DND-41 (cell line): ENCODE results near the gene ID3.

Experiments
- EZH2 ChIP-seq: IDR thresholded peaks from 3 replicates; pipeline ENCODE4 v1.6.1; 2012; ENCODE audit warnings: borderline replicate concordance, low read depth, mild to moderate bottlenecking, moderate library complexity, low read length, inconsistent platforms; ENCODE audit not compliant: severe bottlenecking
- TF ChIP-seq, protein P1 (sequence below): IDR thresholded peaks from 2 replicates; pipeline ENCODE4 v1.5.1; 2012; ENCODE audit warnings: borderline replicate concordance, low read length, moderate library complexity, mild to moderate bottlenecking; ENCODE audit not compliant: poor library complexity, severe bottlenecking; ENCODE audit errors: extremely low read depth

- TF ChIP-seq, protein P1, sequence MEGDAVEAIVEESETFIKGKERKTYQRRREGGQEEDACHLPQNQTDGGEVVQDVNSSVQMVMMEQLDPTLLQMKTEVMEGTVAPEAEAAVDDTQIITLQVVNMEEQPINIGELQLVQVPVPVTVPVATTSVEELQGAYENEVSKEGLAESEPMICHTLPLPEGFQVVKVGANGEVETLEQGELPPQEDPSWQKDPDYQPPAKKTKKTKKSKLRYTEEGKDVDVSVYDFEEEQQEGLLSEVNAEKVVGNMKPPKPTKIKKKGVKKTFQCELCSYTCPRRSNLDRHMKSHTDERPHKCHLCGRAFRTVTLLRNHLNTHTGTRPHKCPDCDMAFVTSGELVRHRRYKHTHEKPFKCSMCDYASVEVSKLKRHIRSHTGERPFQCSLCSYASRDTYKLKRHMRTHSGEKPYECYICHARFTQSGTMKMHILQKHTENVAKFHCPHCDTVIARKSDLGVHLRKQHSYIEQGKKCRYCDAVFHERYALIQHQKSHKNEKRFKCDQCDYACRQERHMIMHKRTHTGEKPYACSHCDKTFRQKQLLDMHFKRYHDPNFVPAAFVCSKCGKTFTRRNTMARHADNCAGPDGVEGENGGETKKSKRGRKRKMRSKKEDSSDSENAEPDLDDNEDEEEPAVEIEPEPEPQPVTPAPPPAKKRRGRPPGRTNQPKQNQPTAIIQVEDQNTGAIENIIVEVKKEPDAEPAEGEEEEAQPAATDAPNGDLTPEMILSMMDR, result no peak
- TF ChIP-seq EZH2, result no peak
These were observed 8.3 kb upstream of the ID3 start for GRCh38 chr1:23567629-23567995.
